CD4-positive, alpha-beta memory T cell (primary cell): ENCODE results near the gene KCTD19. TPM values are rescaled to one million over a fixed set of nuclear protein-coding genes. Genes with fewer than 3 reads are reported as not detected.

Experiments
- CTCF ChIA-PET: fragments of 350-600 bp; sonication (Branson Sonifier 250); formaldehyde crosslinking; loops from one replicate; lab custom pipeline; 2021; ENCODE audit warnings: inconsistent platforms; ENCODE audit not compliant: partially characterized antibody; lab: Charles Lee
- POLR2A ChIA-PET: fragments of 350-600 bp; sonication (Branson Sonifier 250); formaldehyde crosslinking; loops from one replicate; lab custom pipeline; 2021; ENCODE audit not compliant: partially characterized antibody; lab: Charles Lee
- DNase-seq, 5 donors: peaks; one replicate each; pipeline versions ENCODE4 v3.0.0 to v3.0.0-alpha.2; 2020 to 2022; ENCODE audit warnings: mixed read lengths in 1 of 5
- H3K27ac ChIP-seq: one replicate; pipeline ENCODE4 v1.7.0; 2013; ENCODE audit warnings: low read depth, low read length
- H3K27me3 ChIP-seq: 2 replicates; pipeline ENCODE4 v1.7.0; 2013; ENCODE audit warnings: mild to moderate bottlenecking, low read length, moderate library complexity; ENCODE audit not compliant: insufficient read depth
- H3K36me3 ChIP-seq: 2 replicates; pipeline ENCODE4 v1.7.0; 2013; ENCODE audit warnings: mild to moderate bottlenecking, low read length, moderate library complexity; ENCODE audit not compliant: insufficient read depth
- H3K4me1 ChIP-seq: 2 replicates; pipeline ENCODE4 v1.7.0; 2013; ENCODE audit warnings: mild to moderate bottlenecking, low read length, moderate library complexity; ENCODE audit not compliant: insufficient read depth
- H3K4me3 ChIP-seq, 2 donors: one replicate each; pipeline ENCODE4 v1.7.0; 2013; ENCODE audit warnings: low read length in 2 of 2, mild to moderate bottlenecking in 1 of 2
- H3K9me3 ChIP-seq, 2 donors: one replicate each; pipeline ENCODE4 v1.7.0; 2013; ENCODE audit warnings: low read length in 2 of 2, control low read depth in 1 of 2; ENCODE audit not compliant: control insufficient read depth in 1 of 2
- H3K27ac Mint-ChIP-seq, 7 donors: one replicate each; pipeline ENCODE4 v1.8.0; 2020 to 2021; ENCODE audit warnings: mixed read lengths in 7 of 7, mild to moderate bottlenecking in 6 of 7, inconsistent platforms in 3 of 7, moderate library complexity in 3 of 7
- H3K27me3 Mint-ChIP-seq, 2 donors: one replicate each; pipeline ENCODE4 v1.8.0; 2020 to 2021; ENCODE audit warnings: mixed read lengths in 2 of 2
- H3K36me3 Mint-ChIP-seq, 2 donors: one replicate each; pipeline ENCODE4 v1.8.0; 2020 to 2021; ENCODE audit warnings: mixed read lengths in 2 of 2, inconsistent platforms in 1 of 2, mild to moderate bottlenecking in 1 of 2
- H3K4me1 Mint-ChIP-seq, 4 donors: one replicate each; pipeline ENCODE4 v1.8.0; 2020 to 2021; ENCODE audit warnings: mixed read lengths in 4 of 4, mild to moderate bottlenecking in 1 of 4
- H3K4me3 Mint-ChIP-seq, 8 donors: one replicate each; pipeline ENCODE4 v1.8.0; 2020 to 2021; ENCODE audit warnings: mixed read lengths in 8 of 8, mild to moderate bottlenecking in 7 of 8, moderate library complexity in 6 of 8, inconsistent platforms in 3 of 8
- H3K9me3 Mint-ChIP-seq, 8 donors: one replicate each; pipeline ENCODE4 v1.8.0; 2020 to 2021; ENCODE audit warnings: mixed read lengths in 8 of 8, mild to moderate bottlenecking in 5 of 8, inconsistent platforms in 3 of 8, moderate library complexity in 1 of 8
- intact Hi-C: fragments of 100-400 bp; cut with micrococcal nuclease; formaldehyde crosslinking; loops from one replicate; pipeline ENCODE4 v1.15.1; 2023
- polyA plus RNA-seq, 2 donors: library from polyadenylated mRNA; unstranded; fragments of 300-500 nt; fragmentation: Illumina TruSeq; gene quantifications; one replicate each; pipeline ENCODE4 v1.2.3, GENCODE V29; 2021
- total RNA-seq, 2 experiments: library from RNA; stranded (reverse); gene quantifications; one replicate each; pipeline ENCODE4 v1.2.3, GENCODE V29; 2021

The KCTD19 gene
- total and polyA plus RNA-seq, 4 experiments from 2014 or later = 0.10 TPM; not detected in 3

DNA sequence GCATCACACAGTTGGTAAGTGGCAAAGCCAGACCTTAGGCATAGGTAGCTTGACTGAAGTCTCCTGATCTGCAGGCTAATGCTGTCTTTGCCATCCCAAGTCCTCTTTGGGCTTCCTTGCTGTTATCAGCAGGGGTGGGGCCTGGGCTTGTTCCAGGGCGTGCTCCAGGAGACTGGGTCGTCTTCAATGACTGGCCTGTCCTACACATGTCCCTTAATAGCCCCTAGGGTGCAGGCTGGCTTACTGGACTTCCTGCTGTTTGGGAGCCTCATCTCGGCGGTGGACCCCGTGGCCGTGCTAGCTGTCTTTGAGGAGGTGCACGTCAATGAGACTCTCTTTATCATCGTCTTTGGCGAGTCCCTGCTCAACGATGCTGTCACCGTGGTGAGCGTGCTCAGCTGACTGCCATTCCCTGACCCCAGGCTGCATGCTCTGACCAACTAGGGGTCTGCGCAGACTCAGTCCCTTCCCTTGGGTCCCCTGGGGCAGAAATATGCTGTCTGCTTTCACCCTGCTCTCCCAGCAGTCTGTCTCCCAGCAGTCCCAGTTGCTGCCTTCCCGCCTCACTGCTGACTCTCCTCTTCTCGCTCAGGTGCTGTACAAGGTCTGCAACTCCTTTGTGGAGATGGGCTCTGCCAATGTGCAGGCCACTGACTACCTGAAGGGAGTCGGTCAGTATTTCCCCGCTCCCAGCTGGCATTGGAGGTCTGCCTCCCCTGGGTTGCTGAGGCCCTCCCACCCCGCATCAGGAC, 71.6 kb downstream of the KCTD19 start:
- CTCF ChIA-PET = no interaction called here
- peaks cover 4 to 7% of the 10 kb centered on the region in 2 donors for H3K27me3 Mint-ChIP-seq
- Histone ChIP-seq H3K4me3 (no peak overlapping the region), H3K9me3 (no peaks in the 10 kb centered on the region), H3K27ac (no peak overlapping the region), H3K27me3 (no peaks in the 10 kb centered on the region), H3K36me3 (no peaks in the 10 kb centered on the region), H3K4me1 (no peaks in the 10 kb centered on the region)
- POLR2A ChIA-PET = interaction anchor here (0.6 kb wide), 1 partner anchor 97 kb away, joined by 3 read pairs; no protein-coding TSS in a partner anchor
- peaks cover 0 to 4% (median 1%) of the 10 kb centered on the region in 4 donors for H3K4me1 Mint-ChIP-seq
- H3K36me3 Mint-ChIP-seq = no peaks in the 10 kb centered on the region
- no peak overlapping the region for H3K27ac Mint-ChIP-seq
- H3K4me3 Mint-ChIP-seq = no peak overlapping the region
- no peak for DNase-seq
- no peaks in the 10 kb centered on the region for H3K9me3 Mint-ChIP-seq
- intact Hi-C loops = no loop called here

GRCh38 chr16:67252609-67253497, 73.7 kb downstream of the KCTD19 start:
- Mint-ChIP-seq H3K36me3 (no peaks in the 10 kb centered on the region), H3K4me1 (peaks cover 9 to 20% (median 14%) of the 10 kb centered on the region in 4 donors), H3K4me3 (peak overlapping the region in 1 of 8 donors; percentile 48), H3K9me3 (no peaks in the 10 kb centered on the region), H3K27me3 (peaks cover 6 to 7% of the 10 kb centered on the region in 2 donors), H3K27ac (no peak overlapping the region)
- CTCF ChIA-PET = no interaction called here
- no peak overlapping the region for H3K27ac ChIP-seq
- intact Hi-C loops = no loop called here
- DNase-seq = no peak
- no peaks in the 10 kb centered on the region for H3K9me3 ChIP-seq
- POLR2A ChIA-PET = interaction anchor here (1.3 kb wide), 1 partner anchor 26 kb away, joined by 4 read pairs; the partner anchor contains the start of gene TMEM208
- H3K4me1 ChIP-seq = peaks cover 17% of the 10 kb centered on the region
- no peaks in the 10 kb centered on the region for H3K36me3 ChIP-seq
- H3K4me3 ChIP-seq = no peak overlapping the region
- H3K27me3 ChIP-seq = no peaks in the 10 kb centered on the region

GRCh38 chr16:67250045-67250327, 76.6 kb downstream of the KCTD19 start:
- peak overlapping the region in 2 of 7 donors; percentile 22 to 55 for H3K27ac Mint-ChIP-seq
- Histone ChIP-seq H3K27me3 (no peaks in the 10 kb centered on the region), H3K4me3 (no peak overlapping the region), H3K9me3 (no peaks in the 10 kb centered on the region), H3K27ac (no peak overlapping the region), H3K4me1 (peaks cover 33% of the 10 kb centered on the region), H3K36me3 (no peaks in the 10 kb centered on the region)
- peak overlapping the region; percentile 60 to 87 (median 75) for H3K4me3 Mint-ChIP-seq
- POLR2A ChIA-PET = interaction anchor here (2.5 to 10.5 kb wide), 2 partner anchors 19 to 92 kb away, joined by 7 to 259 read pairs; partner anchors contain the start of gene TMEM208
- no peaks in the 10 kb centered on the region for H3K9me3 Mint-ChIP-seq
- intact Hi-C loops = no loop called here
- H3K27me3 Mint-ChIP-seq = peaks cover 3% of the 10 kb centered on the region in 2 donors
- DNase-seq = no peak
- peaks cover 17 to 39% (median 29%) of the 10 kb centered on the region in 4 donors for H3K4me1 Mint-ChIP-seq
- peaks cover 0 to 3% of the 10 kb centered on the region in 2 donors for H3K36me3 Mint-ChIP-seq
- CTCF ChIA-PET = no interaction called here

DNA sequence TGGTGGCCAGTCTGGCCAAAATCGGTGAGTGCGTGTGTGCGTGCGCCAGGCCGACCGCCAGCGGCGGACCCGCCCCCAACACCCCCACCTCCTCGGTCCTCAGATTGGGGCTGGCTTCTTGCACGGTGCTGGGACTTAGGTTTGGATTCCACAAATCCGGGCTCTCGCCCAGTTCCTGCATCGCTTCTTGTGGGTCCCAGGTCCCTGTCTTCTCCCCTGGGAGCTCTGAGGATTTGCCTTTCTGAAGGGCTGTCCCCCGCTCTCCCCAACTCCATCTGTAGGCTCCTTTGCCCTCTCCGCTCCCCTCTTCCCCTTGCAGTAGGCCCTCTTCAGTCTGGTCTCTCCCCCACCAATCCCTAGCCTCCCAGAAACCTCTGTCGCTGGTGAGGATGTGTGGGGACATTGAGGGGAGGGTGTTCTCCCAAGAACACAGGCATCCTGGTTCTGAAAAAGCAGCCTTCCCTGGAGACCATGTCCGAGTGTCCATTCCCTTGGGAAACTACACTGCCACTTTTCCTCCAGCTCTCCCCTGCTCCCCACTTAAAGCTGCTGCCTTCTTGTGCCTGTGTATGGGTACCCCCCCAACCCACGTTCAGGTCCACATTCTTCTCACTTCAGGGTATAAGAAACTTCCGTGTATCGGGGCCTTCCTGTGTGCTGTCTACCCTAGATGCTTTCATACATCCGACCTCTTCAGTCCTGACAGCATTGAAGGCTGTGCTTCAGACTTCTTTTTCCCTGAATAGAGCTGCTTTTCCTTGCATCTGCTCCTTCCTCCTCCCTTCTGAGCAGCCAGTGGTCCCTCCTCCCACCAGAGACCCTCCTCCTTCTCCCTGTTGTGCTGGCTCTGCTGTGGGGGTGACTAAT, 77.1 kb downstream of the KCTD19 start:
- peaks cover 20 to 45% (median 34%) of the 10 kb centered on the region in 4 donors for H3K4me1 Mint-ChIP-seq
- intact Hi-C loops = loop anchor here (5.0 kb wide), 1 partner anchor 87 kb away; the partner anchor contains the start of gene HSF4
- H3K36me3 Mint-ChIP-seq = peaks cover 0 to 6% of the 10 kb centered on the region in 2 donors

DNA sequence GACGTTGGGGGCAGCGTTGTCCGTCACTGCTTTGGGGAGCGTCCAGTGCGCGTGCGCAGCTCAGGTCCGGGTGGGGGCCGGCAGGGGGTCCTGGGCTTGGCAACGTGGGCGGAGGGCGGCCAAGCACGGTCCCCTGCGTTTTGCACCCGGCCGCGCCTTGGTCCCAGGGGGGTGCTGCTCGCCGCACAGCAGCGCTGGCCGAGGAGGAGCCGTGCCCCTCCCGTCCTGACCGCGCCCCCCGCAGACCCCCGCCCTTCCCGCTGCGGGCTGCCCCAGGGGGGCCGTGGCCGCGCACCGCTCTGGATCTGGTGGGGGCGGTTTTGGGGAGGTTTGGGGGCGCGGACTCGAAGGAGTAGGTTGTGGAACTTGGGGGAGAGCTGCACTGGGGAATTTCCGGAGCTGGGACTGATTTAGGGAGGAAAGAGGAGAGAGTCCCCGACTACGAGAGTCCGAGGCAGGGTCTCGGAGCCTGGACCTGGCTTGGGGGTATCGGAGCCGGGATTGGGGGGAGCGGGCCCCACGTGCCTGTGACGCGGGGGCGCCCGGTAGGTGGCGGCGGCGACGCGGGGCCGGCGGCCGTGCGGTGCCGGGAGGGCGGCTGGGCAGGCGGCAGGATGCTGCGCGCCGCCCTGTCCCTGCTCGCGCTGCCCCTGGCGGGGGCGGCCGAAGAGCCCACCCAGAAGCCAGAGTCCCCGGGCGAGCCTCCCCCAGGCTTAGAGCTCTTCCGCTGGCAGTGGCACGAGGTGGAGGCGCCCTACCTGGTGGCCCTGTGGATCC, 78.0 kb downstream of the KCTD19 start, which contains the start of gene SLC9A5:
Gene SLC9A5 (plus strand): TSS at position 579 of the 777 bp plus-strand sequence. CDS start 36 bp downstream, at position 615.
- peak in 2 of 5 donors; percentile 13 to 28 for DNase-seq
- peaks cover 3% of the 10 kb centered on the region in 2 donors for H3K27me3 Mint-ChIP-seq
- H3K4me3 Mint-ChIP-seq = peak within 1 kb of the TSS; percentile 84 to 95 (median 91)
- Histone ChIP-seq H3K27ac (peak within 1 kb of the TSS; percentile 38), H3K27me3 (no peaks in the 10 kb centered on the region), H3K4me1 (peaks cover 47% of the 10 kb centered on the region), H3K4me3 (peak within 1 kb of the TSS; percentile 71 to 73), H3K9me3 (no peaks in the 10 kb centered on the region), H3K36me3 (no peaks in the 10 kb centered on the region)
- CTCF ChIA-PET = interaction anchor here (0.9 to 1.5 kb wide), 3 partner anchors 11 to 232 kb away, joined by 3 to 4 read pairs (median 3); partner anchors contain the start of gene ATP6V0D1
- POLR2A ChIA-PET = interaction anchor here (1.3 to 10.5 kb wide), 4 partner anchors 12 to 91 kb away, joined by 3 to 259 read pairs (median 6); partner anchors contain the start of gene TMEM208
- peak within 1 kb of the TSS; percentile 82 to 100 (median 95) for H3K27ac Mint-ChIP-seq
- intact Hi-C loops = loop anchor here (5.0 kb wide), 1 partner anchor 86 kb away; the partner anchor contains the start of gene HSF4
- H3K4me1 Mint-ChIP-seq = peaks cover 25 to 53% (median 41%) of the 10 kb centered on the region in 4 donors
- H3K9me3 Mint-ChIP-seq = no peaks in the 10 kb centered on the region
- peaks cover 0 to 6% of the 10 kb centered on the region in 2 donors for H3K36me3 Mint-ChIP-seq

More for the DNA sequence above, 77.1 kb downstream of the KCTD19 start:
- Histone ChIP-seq H3K4me1 (peaks cover 39% of the 10 kb centered on the region), H3K27ac (no peak overlapping the region), H3K4me3 (peak overlapping the region in 1 of 2 donors; percentile 73), H3K27me3 (no peaks in the 10 kb centered on the region), H3K36me3 (no peaks in the 10 kb centered on the region), H3K9me3 (no peaks in the 10 kb centered on the region)
- Mint-ChIP-seq H3K4me3 (peak overlapping the region; percentile 60 to 87 (median 78)), H3K27me3 (peaks cover 3% of the 10 kb centered on the region in 2 donors), H3K9me3 (no peaks in the 10 kb centered on the region), H3K27ac (peak overlapping the region in 5 of 7 donors; percentile 22 to 62 (median 50))
- CTCF ChIA-PET = interaction anchor here (0.9 to 1.5 kb wide), 2 partner anchors 11 to 232 kb away, joined by 3 read pairs; partner anchors contain the start of gene ATP6V0D1
- POLR2A ChIA-PET = interaction anchor here (1.4 to 10.5 kb wide), 3 partner anchors 18 to 91 kb away, joined by 4 to 259 read pairs (median 7); partner anchors contain the start of gene TMEM208
- no peak for DNase-seq
